ENCODE measurements around the gene PIK3CD. TPM values are rescaled to one million over a fixed set of nuclear protein-coding genes. Genes with fewer than 3 reads are reported as not detected.
"Not testable (repeated sequence)": the region's sequence is repeated elsewhere in the genome, so short reads cannot be mapped to it uniquely, and the experiment has no call there.

Gene PIK3CD
- total RNA-seq, 2 experiments from 2014 or later, result 152 to 158 TPM

DNA sequence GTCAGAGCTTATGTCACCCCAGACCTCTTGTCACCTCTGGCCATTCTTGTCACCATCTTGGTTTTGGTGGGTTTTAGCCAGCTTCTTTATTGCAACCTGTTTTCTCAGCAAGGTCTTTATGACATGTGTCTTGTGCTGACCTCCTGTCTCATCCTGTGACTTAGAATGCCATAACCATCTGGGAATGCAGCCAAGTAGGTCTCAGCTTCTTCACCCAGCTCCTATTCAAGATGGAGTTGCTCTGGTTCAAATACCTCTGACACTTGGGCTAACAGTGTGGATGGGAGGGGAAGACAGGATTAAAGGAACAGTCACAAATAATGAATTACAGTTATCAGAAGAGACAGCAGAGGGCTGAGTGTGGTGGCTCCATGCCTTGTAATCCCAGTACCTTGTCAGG lies 30.5 kb upstream of the PIK3CD start:
- ChIA-PET CTCF (interaction anchor here (1.2 kb wide), 1 partner anchor 164 kb away, joined by 4 read pairs; no protein-coding TSS in a partner anchor), POLR2A (no interaction called here)
- H3K4me1 Mint-ChIP-seq (ENCODE audit: low read depth), result peaks cover 6% of the 10 kb centered on the region
- H3K27me3 Mint-ChIP-seq, result peaks cover 6% of the 10 kb centered on the region
- intact Hi-C loops (cut with micrococcal nuclease), result no loop called here
- no peaks in the 10 kb centered on the region for H3K36me3 Mint-ChIP-seq (ENCODE audit: low read depth)
- TF ChIP-seq, protein P1, sequence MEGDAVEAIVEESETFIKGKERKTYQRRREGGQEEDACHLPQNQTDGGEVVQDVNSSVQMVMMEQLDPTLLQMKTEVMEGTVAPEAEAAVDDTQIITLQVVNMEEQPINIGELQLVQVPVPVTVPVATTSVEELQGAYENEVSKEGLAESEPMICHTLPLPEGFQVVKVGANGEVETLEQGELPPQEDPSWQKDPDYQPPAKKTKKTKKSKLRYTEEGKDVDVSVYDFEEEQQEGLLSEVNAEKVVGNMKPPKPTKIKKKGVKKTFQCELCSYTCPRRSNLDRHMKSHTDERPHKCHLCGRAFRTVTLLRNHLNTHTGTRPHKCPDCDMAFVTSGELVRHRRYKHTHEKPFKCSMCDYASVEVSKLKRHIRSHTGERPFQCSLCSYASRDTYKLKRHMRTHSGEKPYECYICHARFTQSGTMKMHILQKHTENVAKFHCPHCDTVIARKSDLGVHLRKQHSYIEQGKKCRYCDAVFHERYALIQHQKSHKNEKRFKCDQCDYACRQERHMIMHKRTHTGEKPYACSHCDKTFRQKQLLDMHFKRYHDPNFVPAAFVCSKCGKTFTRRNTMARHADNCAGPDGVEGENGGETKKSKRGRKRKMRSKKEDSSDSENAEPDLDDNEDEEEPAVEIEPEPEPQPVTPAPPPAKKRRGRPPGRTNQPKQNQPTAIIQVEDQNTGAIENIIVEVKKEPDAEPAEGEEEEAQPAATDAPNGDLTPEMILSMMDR (IDR thresholded peaks at IDR 0.05), result no peak
- H3K27ac Mint-ChIP-seq, result no peak overlapping the region
- H3K9me3 Mint-ChIP-seq, result no peaks in the 10 kb centered on the region
- DNase-seq (no peak), ATAC-seq (no peak)
- no peak overlapping the region for H3K4me3 Mint-ChIP-seq

DNA sequence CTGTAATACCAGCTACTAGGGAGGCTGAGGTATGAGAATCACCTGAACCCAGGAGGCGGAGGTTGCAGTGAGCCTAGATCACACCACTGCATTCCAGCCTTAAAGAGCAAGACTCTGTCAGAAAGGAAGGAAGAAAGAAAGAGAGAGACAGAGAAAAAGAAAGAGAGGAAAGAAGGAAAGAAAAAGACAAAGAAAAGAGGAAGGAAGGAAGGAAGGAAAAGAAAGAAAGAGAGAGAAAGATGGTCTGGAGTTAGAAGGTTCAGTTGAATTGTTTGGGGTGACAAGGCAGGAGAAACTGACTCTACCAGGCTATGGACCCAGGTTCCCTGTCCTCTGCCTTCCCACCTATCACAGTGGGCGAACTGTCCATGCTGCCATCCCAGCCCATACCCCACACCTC lies 27.4 kb upstream of the PIK3CD start:
- ATAC-seq, result no peak
- intact Hi-C loops (cut with micrococcal nuclease), result no loop called here
- POLR2A ChIA-PET, result no interaction called here

DNA sequence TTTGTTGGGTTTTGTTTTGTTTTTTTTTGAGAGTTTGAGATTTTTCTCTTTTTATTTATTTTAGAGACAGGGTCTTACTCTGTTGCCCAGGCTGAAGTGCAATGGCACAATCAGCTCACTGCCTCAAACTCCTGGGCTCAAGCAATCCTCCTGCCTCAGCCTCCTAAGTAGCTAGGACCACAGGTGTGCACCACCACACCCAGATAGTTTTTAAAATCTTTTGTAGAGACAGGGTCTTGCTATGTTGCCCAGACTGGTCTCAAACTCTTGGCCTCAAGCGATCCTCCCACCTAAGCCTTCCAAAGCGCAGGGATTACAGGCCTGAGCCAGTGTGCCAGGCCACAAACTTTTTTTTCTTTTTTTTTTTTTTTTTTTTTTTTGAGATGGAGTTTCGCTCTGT lies 26.5 kb upstream of the PIK3CD start:
- ChIA-PET CTCF (interaction anchor here (4.5 to 8.1 kb wide), 2 partner anchors 30 to 243 kb away, joined by 28 to 160 read pairs; partner anchors contain the start of gene PIK3CD), POLR2A (interaction anchor here (7.6 to 17.1 kb wide), 3 partner anchors 17 to 91 kb away, joined by 120 to 335 read pairs (median 142); partner anchors contain the start of gene PIK3CD)
- peaks cover 24% of the 10 kb centered on the region for H3K4me1 Mint-ChIP-seq (ENCODE audit: low read depth)
- H3K36me3 Mint-ChIP-seq (ENCODE audit: low read depth), result peaks cover 12% of the 10 kb centered on the region
- not testable (repeated sequence) for ATAC-seq, H3K4me3 Mint-ChIP-seq, DNase-seq, H3K9me3 Mint-ChIP-seq, H3K27me3 Mint-ChIP-seq, H3K27ac Mint-ChIP-seq
- intact Hi-C loops (cut with micrococcal nuclease), result loop anchor here (5.0 kb wide), 4 partner anchors 47 to 242 kb away; no protein-coding TSS in a partner anchor

More for the DNA sequence above, 27.4 kb upstream of the PIK3CD start:
- TF ChIP-seq, protein P1 (IDR thresholded peaks at IDR 0.05), result no peak
- CTCF ChIA-PET, result no interaction called here
- no peak overlapping the region for H3K4me3 Mint-ChIP-seq
- no peak overlapping the region for H3K27ac Mint-ChIP-seq
- H3K36me3 Mint-ChIP-seq (ENCODE audit: low read depth), result peaks cover 8% of the 10 kb centered on the region
- peaks cover 24% of the 10 kb centered on the region for H3K4me1 Mint-ChIP-seq (ENCODE audit: low read depth)
- peaks cover 3% of the 10 kb centered on the region for H3K27me3 Mint-ChIP-seq
- DNase-seq, result no peak
- H3K9me3 Mint-ChIP-seq, result no peaks in the 10 kb centered on the region

DNA sequence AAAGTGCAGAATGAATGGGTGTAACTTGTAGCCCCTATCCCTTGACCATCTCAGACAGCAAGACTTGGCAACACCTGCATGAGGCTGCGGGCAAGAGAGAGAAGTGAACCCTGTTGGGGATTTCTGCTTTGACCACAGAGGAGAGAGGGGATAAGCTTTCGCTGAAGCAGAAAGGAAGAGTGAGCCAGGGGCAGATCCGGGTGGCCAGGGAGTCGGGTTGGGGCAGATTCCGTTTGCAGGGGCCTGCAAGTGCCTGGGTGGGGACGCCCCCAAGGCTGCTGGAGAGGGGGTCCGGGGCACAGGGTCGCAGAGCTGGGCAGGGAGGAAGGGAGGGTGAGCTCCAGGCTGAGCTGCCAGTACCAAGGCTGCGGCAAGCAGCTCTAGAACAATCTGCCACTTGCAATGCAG lies 25.3 kb upstream of the PIK3CD start:
- Mint-ChIP-seq H3K9me3 (no peaks in the 10 kb centered on the region), H3K27ac (peak overlapping the region; percentile 31), H3K27me3 (no peaks in the 10 kb centered on the region), H3K4me1 (ENCODE audit: low read depth) (peaks cover 24% of the 10 kb centered on the region), H3K36me3 (ENCODE audit: low read depth) (peaks cover 24% of the 10 kb centered on the region), H3K4me3 (peak overlapping the region; percentile 98)
- DNase-seq, result peak; percentile 46
- ChIA-PET CTCF (interaction anchor here (0.8 to 8.1 kb wide), 35 partner anchors 8 to 260 kb away, joined by 3 to 160 read pairs (median 6); partner anchors contain the start of gene PIK3CD), POLR2A (interaction anchor here (0.8 to 17.1 kb wide), 11 partner anchors 16 to 344 kb away, joined by 3 to 335 read pairs (median 3); partner anchors contain the start of gene PIK3CD)
- TF ChIP-seq, protein P1 (IDR thresholded peaks at IDR 0.05), result no peak
- intact Hi-C loops (cut with micrococcal nuclease), result loop anchor here (5.0 kb wide), 4 partner anchors 46 to 241 kb away; no protein-coding TSS in a partner anchor
- ATAC-seq, result no peak

DNA sequence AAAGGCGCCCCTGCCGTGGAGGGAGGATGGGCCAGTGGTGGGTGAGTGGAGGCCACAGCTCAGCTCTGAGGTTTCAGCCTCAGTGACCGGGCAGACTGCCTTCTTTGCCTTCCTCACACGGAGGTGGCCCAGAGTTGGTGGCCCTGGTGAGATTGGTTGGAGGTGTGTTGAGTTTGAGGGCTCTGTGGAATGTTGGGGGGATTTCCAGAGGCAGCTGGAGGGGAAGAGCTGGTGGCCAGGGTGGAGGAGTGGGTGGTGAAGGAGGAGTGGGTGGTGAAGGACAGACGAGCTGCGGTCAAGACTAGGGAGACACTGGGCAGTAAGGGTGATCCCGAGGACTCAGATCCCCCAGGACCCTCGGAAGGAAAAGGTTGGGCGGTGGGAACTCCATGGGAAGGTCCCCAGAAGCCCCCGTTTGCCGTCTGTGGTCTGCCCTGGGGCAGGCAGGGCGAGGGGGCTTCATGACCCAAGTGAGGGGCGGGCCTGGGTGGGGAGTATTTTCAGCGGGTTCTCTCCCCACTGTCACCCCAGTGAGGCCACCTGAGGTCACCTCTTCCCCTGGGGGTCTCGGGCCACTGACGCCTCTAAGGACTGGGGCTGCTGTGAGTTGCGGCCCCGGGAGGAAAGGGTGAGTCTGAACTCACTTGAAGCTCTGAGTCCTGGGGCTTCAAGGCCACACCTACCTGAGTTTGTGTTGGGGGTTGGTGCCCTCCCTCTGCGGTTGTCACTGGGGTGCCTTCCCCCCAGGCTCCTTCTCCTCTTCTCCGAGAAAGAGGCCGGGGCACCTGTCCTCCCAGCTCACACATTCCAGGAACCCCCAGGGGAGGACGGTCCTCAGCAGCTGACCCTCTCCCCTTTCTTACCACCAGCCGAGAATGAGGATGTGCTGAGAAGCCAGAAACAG lies 22.7 kb upstream of the PIK3CD start:
- Mint-ChIP-seq H3K4me1 (ENCODE audit: low read depth) (peaks cover 39% of the 10 kb centered on the region), H3K9me3 (no peaks in the 10 kb centered on the region), H3K36me3 (ENCODE audit: low read depth) (peaks cover 50% of the 10 kb centered on the region), H3K27ac (peak overlapping the region; percentile 96), H3K4me3 (peak overlapping the region; percentile 98), H3K27me3 (no peaks in the 10 kb centered on the region)
- intact Hi-C loops (cut with micrococcal nuclease), result loop anchor here (1.0 to 5.0 kb wide), 5 partner anchors 24 to 239 kb away; no protein-coding TSS in a partner anchor
- CTCF ChIA-PET, result interaction anchor here (0.8 to 8.1 kb wide), 17 partner anchors 10 to 239 kb away, joined by 3 to 160 read pairs (median 9); partner anchors contain the start of gene PIK3CD
- DNase-seq (peak; percentile 93), ATAC-seq (peak; percentile 64)
- POLR2A ChIA-PET, result interaction anchor here (1.0 to 17.1 kb wide), 13 partner anchors 14 to 193 kb away, joined by 3 to 335 read pairs (median 5); partner anchors contain the start of gene PIK3CD
- TF ChIP-seq, protein P1 (IDR thresholded peaks at IDR 0.05), result no peak
